ENCODE results near the gene LTBP1.

DNA sequence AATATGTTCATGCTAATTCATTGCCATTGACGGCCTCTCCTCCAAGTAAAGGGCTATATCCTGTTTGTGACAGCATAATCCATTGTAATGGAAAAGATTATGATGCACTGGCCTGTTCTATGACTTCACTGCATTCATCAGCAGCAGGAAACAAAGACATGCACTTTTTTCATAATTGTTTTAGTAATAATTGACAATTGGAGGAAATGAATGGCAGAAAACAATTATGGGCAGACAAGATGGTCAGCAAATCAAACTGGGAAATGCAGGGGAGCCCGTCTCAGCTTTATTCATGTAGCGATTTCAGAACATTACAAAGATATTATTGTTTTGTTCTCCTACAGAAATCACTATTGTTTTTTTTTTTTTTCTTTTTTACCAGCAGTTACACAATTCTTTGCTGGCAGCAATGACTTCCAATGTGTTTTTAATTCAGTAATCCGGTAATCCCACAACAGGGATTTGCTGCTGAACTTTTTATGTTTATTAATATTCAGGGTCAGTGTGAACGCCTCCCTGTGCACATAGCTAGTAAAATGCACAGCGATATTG is 495.9 kb downstream of the LTBP1 start:
- TF ChIP-seq, protein P1, sequence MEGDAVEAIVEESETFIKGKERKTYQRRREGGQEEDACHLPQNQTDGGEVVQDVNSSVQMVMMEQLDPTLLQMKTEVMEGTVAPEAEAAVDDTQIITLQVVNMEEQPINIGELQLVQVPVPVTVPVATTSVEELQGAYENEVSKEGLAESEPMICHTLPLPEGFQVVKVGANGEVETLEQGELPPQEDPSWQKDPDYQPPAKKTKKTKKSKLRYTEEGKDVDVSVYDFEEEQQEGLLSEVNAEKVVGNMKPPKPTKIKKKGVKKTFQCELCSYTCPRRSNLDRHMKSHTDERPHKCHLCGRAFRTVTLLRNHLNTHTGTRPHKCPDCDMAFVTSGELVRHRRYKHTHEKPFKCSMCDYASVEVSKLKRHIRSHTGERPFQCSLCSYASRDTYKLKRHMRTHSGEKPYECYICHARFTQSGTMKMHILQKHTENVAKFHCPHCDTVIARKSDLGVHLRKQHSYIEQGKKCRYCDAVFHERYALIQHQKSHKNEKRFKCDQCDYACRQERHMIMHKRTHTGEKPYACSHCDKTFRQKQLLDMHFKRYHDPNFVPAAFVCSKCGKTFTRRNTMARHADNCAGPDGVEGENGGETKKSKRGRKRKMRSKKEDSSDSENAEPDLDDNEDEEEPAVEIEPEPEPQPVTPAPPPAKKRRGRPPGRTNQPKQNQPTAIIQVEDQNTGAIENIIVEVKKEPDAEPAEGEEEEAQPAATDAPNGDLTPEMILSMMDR (conservative IDR thresholded peaks at IDR 0.05) = no peak
- no peak for TF ChIP-seq EZH2 (IDR thresholded peaks at IDR 0.05; ENCODE audit: low read depth)
